ENCODE data around the gene ENDOD1. TPM values are rescaled to one million over a fixed set of nuclear protein-coding genes. Genes with fewer than 3 reads are reported as not detected.

ENDOD1 gene
- total RNA-seq, 1 donor from 2014 or later = 12.3 TPM

- Mint-ChIP-seq H3K9me3 (peaks cover 2% of the 10 kb centered on the region), H3K27me3 (ENCODE audit: low read depth) (no peaks in the 10 kb centered on the region), H3K27ac (ENCODE audit: unreplicated experiment) (peak overlapping the region; percentile 2), H3K4me3 (no peak overlapping the region), H3K4me1 (peaks cover 22% of the 10 kb centered on the region), H3K36me3 (ENCODE audit: low read depth) (peaks cover 18% of the 10 kb centered on the region)
- no peak for DNase-seq (ENCODE audit: low read depth, low spot score)
- TF ChIP-seq CTCF (conservative IDR thresholded peaks at IDR 0.05) = no peak
Measured at GRCh38 chr11:95111923-95112540, 22.4 kb downstream of the ENDOD1 start.

- no peak for TF ChIP-seq CTCF (conservative IDR thresholded peaks at IDR 0.05)
- DNase-seq (ENCODE audit: low read depth, low spot score) = no peak
- Mint-ChIP-seq H3K27ac (ENCODE audit: unreplicated experiment) (no peak overlapping the region), H3K9me3 (peaks cover 4% of the 10 kb centered on the region), H3K4me1 (no peaks in the 10 kb centered on the region), H3K27me3 (ENCODE audit: low read depth) (no peaks in the 10 kb centered on the region), H3K36me3 (ENCODE audit: low read depth) (peaks cover 8% of the 10 kb centered on the region), H3K4me3 (no peak overlapping the region)
Measured at GRCh38 chr11:95115597-95115996, 26.0 kb downstream of the ENDOD1 start.

- Mint-ChIP-seq H3K4me3 (no peak overlapping the region), H3K4me1 (peaks cover 5% of the 10 kb centered on the region), H3K9me3 (peaks cover 2% of the 10 kb centered on the region), H3K36me3 (ENCODE audit: low read depth) (peaks cover 2% of the 10 kb centered on the region), H3K27me3 (ENCODE audit: low read depth) (no peaks in the 10 kb centered on the region), H3K27ac (ENCODE audit: unreplicated experiment) (no peak overlapping the region)
- DNase-seq (ENCODE audit: low read depth, low spot score) = no peak
- TF ChIP-seq CTCF (conservative IDR thresholded peaks at IDR 0.05) = no peak
Measured at GRCh38 chr11:95119361-95120060, 29.9 kb downstream of the ENDOD1 start.

- peaks cover 5% of the 10 kb centered on the region for H3K4me1 Mint-ChIP-seq
- no peak for DNase-seq (ENCODE audit: low read depth, low spot score)
- H3K4me3 Mint-ChIP-seq = no peak overlapping the region
- no peak overlapping the region for H3K27ac Mint-ChIP-seq (ENCODE audit: unreplicated experiment)
- TF ChIP-seq CTCF (conservative IDR thresholded peaks at IDR 0.05) = no peak
- H3K27me3 Mint-ChIP-seq (ENCODE audit: low read depth) = no peaks in the 10 kb centered on the region
- peaks cover 2% of the 10 kb centered on the region for H3K9me3 Mint-ChIP-seq
- peaks cover 2% of the 10 kb centered on the region for H3K36me3 Mint-ChIP-seq (ENCODE audit: low read depth)
Measured at GRCh38 chr11:95121698-95122097, 32.1 kb downstream of the ENDOD1 start.

GRCh38 chr11:95123556-95123955 lies 33.9 kb downstream of the ENDOD1 start:
- peaks cover under 1% of the 10 kb centered on the region for H3K9me3 Mint-ChIP-seq
- TF ChIP-seq CTCF (conservative IDR thresholded peaks at IDR 0.05) = no peak

More at GRCh38 chr11:95123556-95123955, 33.9 kb downstream of the ENDOD1 start:
- Mint-ChIP-seq H3K4me3 (no peak overlapping the region), H3K27me3 (ENCODE audit: low read depth) (no peaks in the 10 kb centered on the region), H3K36me3 (ENCODE audit: low read depth) (peaks cover under 1% of the 10 kb centered on the region), H3K27ac (ENCODE audit: unreplicated experiment) (no peak overlapping the region), H3K4me1 (peaks cover 5% of the 10 kb centered on the region)
- DNase-seq (ENCODE audit: low read depth, low spot score) = no peak
